GM12892 (cell line): Measurements from ENCODE around the gene HOXB5.

Experiments
- POLR2A ChIP-seq: IDR thresholded peaks from 2 replicates; pipeline ENCODE4 v1.6.1; 2011; ENCODE audit warnings: low read depth, low read length, control low read depth
- POLR2AphosphoS5 ChIP-seq: IDR thresholded peaks from 2 replicates; pipeline ENCODE4 v1.6.1; 2011; ENCODE audit warnings: low read depth, low read length, control low read depth

GRCh38 chr17:48575673-48576478, 17.7 kb downstream of the HOXB5 start:
- TF ChIP-seq POLR2A (no peak), POLR2AphosphoS5 (no peak)
